H1 (cell line): ENCODE data around the gene PFDN1. TPM values are rescaled to one million over a fixed set of nuclear protein-coding genes. Genes with fewer than 3 reads are reported as not detected.

Experiments
- CTCF ChIA-PET: fragments of 300-600 bp; sonication (Branson Sonifier 250); formaldehyde crosslinking; loops from one replicate; lab custom pipeline; 2021; ENCODE audit not compliant: partially characterized antibody; lab: Charles Lee
- POLR2A ChIA-PET: fragments of 300-600 bp; sonication (Branson Sonifier 250); formaldehyde crosslinking; loops from one replicate; lab custom pipeline; 2021; ENCODE audit warnings: inconsistent platforms; ENCODE audit not compliant: partially characterized antibody; lab: Charles Lee
- DNase-seq, 2 experiments: peaks; one replicate each; pipeline versions ENCODE4 v3.0.0 to v3.0.0-alpha.2; 2010 to 2022; ENCODE audit warnings: low spot score in 2 of 2, low read depth in 1 of 2, mixed read lengths in 1 of 2
- FAIRE-seq: peaks from 2 replicates; lab custom pipeline; 2011; peaks lifted over from hg19 to GRCh38; lab: Jason Lieb, UNC
- H2AFZ ChIP-seq: 2 replicates; pipeline ENCODE4 v1.8.1; 2012; ENCODE audit warnings: low read length, inconsistent platforms
- H2AK5ac ChIP-seq: 2 replicates; pipeline ENCODE4 v1.6.1; 2013; ENCODE audit warnings: low read depth, low read length
- H2BK120ac ChIP-seq: replicated peaks from 2 replicates; pipeline ENCODE3; 2013; ENCODE audit warnings: low read depth, low read length, inconsistent platforms
- H2BK12ac ChIP-seq: 2 replicates; pipeline ENCODE4 v1.6.1; 2013; ENCODE audit warnings: low read depth, low read length
- H2BK15ac ChIP-seq: 2 replicates; pipeline ENCODE4 v1.6.1; 2013; ENCODE audit warnings: low read length
- H2BK20ac ChIP-seq: 2 replicates; pipeline ENCODE4 v1.6.1; 2013; ENCODE audit warnings: low read length
- H2BK5ac ChIP-seq: 2 replicates; pipeline ENCODE4 v1.6.1; 2013; ENCODE audit warnings: low read depth, low read length
- H3K14ac ChIP-seq: 2 replicates; pipeline ENCODE4 v1.6.1; 2013; ENCODE audit warnings: inconsistent platforms; ENCODE audit not compliant: insufficient read length
- H3K18ac ChIP-seq: 2 replicates; pipeline ENCODE4 v1.6.1; 2013; ENCODE audit warnings: low read length; ENCODE audit errors: extremely low read depth
- H3K23ac ChIP-seq: 2 replicates; pipeline ENCODE4 v1.6.1; 2013; ENCODE audit warnings: inconsistent platforms; ENCODE audit not compliant: insufficient read length
- H3K23me2 ChIP-seq: 2 replicates; pipeline ENCODE4 v1.6.1; 2013; ENCODE audit warnings: low read depth, low read length
- H3K27ac ChIP-seq: 2 replicates; pipeline ENCODE4 v1.6.1; 2011; ENCODE audit warnings: low read depth, low read length, inconsistent platforms
- H3K27me3 ChIP-seq, 4 experiments: replicated peaks in 1 of 4; 1 replicate in 1 of 4; 2 replicates in 3 of 4; pipeline versions ENCODE4 v1.6.1 to v1.8.1; 2011 to 2013; ENCODE audit warnings: low read length in 3 of 4, mild to moderate bottlenecking in 3 of 4, inconsistent platforms in 2 of 4, mixed read lengths in 2 of 4, moderate library complexity in 1 of 4; ENCODE audit not compliant: control insufficient read depth in 3 of 4, insufficient read depth in 3 of 4; ENCODE audit errors: extremely low read depth in 1 of 4
- H3K36me3 ChIP-seq, 4 experiments: 2 replicates each; pipeline versions ENCODE4 v1.6.1 to v1.8.1; 2011 to 2013; ENCODE audit warnings: mild to moderate bottlenecking in 4 of 4, low read length in 3 of 4, moderate library complexity in 2 of 4, control low read depth in 1 of 4, inconsistent platforms in 1 of 4; ENCODE audit not compliant: insufficient read depth in 4 of 4, control insufficient read depth in 2 of 4
- H3K4ac ChIP-seq: replicated peaks from 2 replicates; pipeline ENCODE3; 2013; ENCODE audit warnings: low read length, low read depth, mixed read lengths, inconsistent platforms; ENCODE audit not compliant: insufficient read length
- H3K4me1 ChIP-seq, 4 experiments: replicated peaks in 1 of 4; 1 replicate in 1 of 4; 2 replicates in 3 of 4; pipeline versions ENCODE4 v1.6.1 to v1.8.1; 2011 to 2013; ENCODE audit warnings: low read length in 3 of 4, inconsistent platforms in 2 of 4, mixed read lengths in 1 of 4; ENCODE audit not compliant: insufficient read depth in 4 of 4, control insufficient read depth in 3 of 4
- H3K4me2 ChIP-seq, 2 experiments: 2 replicates each; pipeline versions ENCODE4 v1.6.1 to v1.8.1; 2011 to 2013; ENCODE audit warnings: low read depth in 2 of 2, low read length in 2 of 2, control low read depth in 1 of 2, inconsistent platforms in 1 of 2, mild to moderate bottlenecking in 1 of 2; ENCODE audit not compliant: insufficient read depth in 1 of 2
- H3K4me3 ChIP-seq, 4 experiments: fragments of 200-600, 300-600 bp in 1 of 4; sonication (generic), shearing (Covaris generic), sonication (Bioruptor Twin) in 1 of 4; 2 replicates each; pipeline versions ENCODE4 v1.5.1 to v1.8.1; 2011 to 2016; ENCODE audit warnings: low read length in 4 of 4, low read depth in 3 of 4, control low read depth in 2 of 4, inconsistent platforms in 2 of 4, mild to moderate bottlenecking in 2 of 4, mixed read lengths in 1 of 4, moderate library complexity in 1 of 4; ENCODE audit not compliant: insufficient read depth in 2 of 4; ENCODE audit errors: extremely low read depth in 1 of 4
- H3K56ac ChIP-seq: replicated peaks from 2 replicates; pipeline ENCODE3; 2013; ENCODE audit warnings: low read depth, mild to moderate bottlenecking, mixed read lengths, low read length, inconsistent platforms; ENCODE audit not compliant: insufficient read length
- H3K79me1 ChIP-seq: 2 replicates; pipeline ENCODE4 v1.6.1; 2013; ENCODE audit warnings: low read depth, low read length, control low read depth
- H3K79me2 ChIP-seq, 2 experiments: 2 replicates each; pipeline versions ENCODE4 v1.6.1 to v1.8.1; 2012 to 2013; ENCODE audit warnings: low read length in 2 of 2, mild to moderate bottlenecking in 2 of 2, inconsistent platforms in 1 of 2; ENCODE audit not compliant: insufficient read depth in 2 of 2, control insufficient read depth in 1 of 2
- H3K9ac ChIP-seq, 4 experiments: replicated peaks in 1 of 4; 1 replicate in 1 of 4; 2 replicates in 3 of 4; pipeline versions ENCODE4 v1.6.1 to v1.8.1; 2011 to 2013; ENCODE audit warnings: low read depth in 3 of 4, low read length in 3 of 4, control low read depth in 2 of 4, mild to moderate bottlenecking in 2 of 4, moderate library complexity in 2 of 4, inconsistent platforms in 1 of 4; ENCODE audit errors: extremely low read depth in 1 of 4
- H3K9me3 ChIP-seq, 2 experiments: 2 replicates each; pipeline versions ENCODE4 v1.6.1 to v1.8.1; 2012 to 2013; ENCODE audit warnings: mild to moderate bottlenecking in 2 of 2, moderate library complexity in 2 of 2, control low read depth in 1 of 2, inconsistent platforms in 1 of 2, low read depth in 1 of 2, low read length in 1 of 2, mixed read lengths in 1 of 2; ENCODE audit not compliant: insufficient read depth in 2 of 2
- H4K20me1 ChIP-seq, 2 experiments: replicated peaks in 1 of 2; 2 replicates each; pipeline versions ENCODE3 to v1.8.1; 2011 to 2013; ENCODE audit warnings: inconsistent platforms in 2 of 2, low read length in 2 of 2, mild to moderate bottlenecking in 1 of 2; ENCODE audit not compliant: insufficient read depth in 2 of 2, control insufficient read depth in 1 of 2
- H4K5ac ChIP-seq: 2 replicates; pipeline ENCODE4 v1.6.1; 2013; ENCODE audit warnings: low read length, low read depth, mixed read lengths, inconsistent platforms; ENCODE audit not compliant: insufficient read length
- H4K8ac ChIP-seq: 2 replicates; pipeline ENCODE4 v1.8.0; 2013; ENCODE audit warnings: mild to moderate bottlenecking, moderate library complexity, low read length, inconsistent platforms; ENCODE audit not compliant: insufficient read depth; ENCODE audit errors: extremely low read depth
- H4K91ac ChIP-seq: replicated peaks from 2 replicates; pipeline ENCODE3; 2013; ENCODE audit warnings: low read length, mixed read lengths, inconsistent platforms; ENCODE audit not compliant: insufficient read length
- CBX5 ChIP-seq: fragments of 300-800, 300-1000 bp; sonication (generic); IDR thresholded peaks from 2 replicates; pipeline ENCODE4 v1.7.1; 2016; ENCODE audit warnings: antibody characterized with exemption, low read length, low read depth
- CREB1 ChIP-seq: IDR thresholded peaks from 2 replicates; pipeline ENCODE4 v1.6.1; 2012; ENCODE audit warnings: inconsistent platforms
- EGR1 ChIP-seq: IDR thresholded peaks from 2 replicates; pipeline ENCODE4 v1.6.1; 2011; ENCODE audit warnings: low read depth, low read length, borderline replicate concordance
- EP300 ChIP-seq, 2 experiments: IDR thresholded peaks; 1 replicate in 1 of 2; 2 replicates in 1 of 2; pipeline ENCODE4 v1.6.1; 2011 to 2012; ENCODE audit warnings: low read depth in 2 of 2, low read length in 2 of 2, mild to moderate bottlenecking in 2 of 2, borderline replicate concordance in 1 of 2, inconsistent platforms in 1 of 2, moderate library complexity in 1 of 2
- FOSL1 ChIP-seq: IDR thresholded peaks from 2 replicates; pipeline ENCODE4 v1.6.1; 2011; ENCODE audit warnings: mild to moderate bottlenecking, low read depth, low read length, moderate library complexity; ENCODE audit not compliant: insufficient read depth
- MAFK ChIP-seq: IDR thresholded peaks from 2 replicates; pipeline ENCODE4 v1.6.1; 2012; ENCODE audit warnings: low read depth, mild to moderate bottlenecking, improper control_type of control experiment, low read length
- NANOG ChIP-seq: IDR thresholded peaks from 2 replicates; pipeline ENCODE4 v1.6.1; 2011; ENCODE audit warnings: low read length, low read depth, mild to moderate bottlenecking, inconsistent platforms; ENCODE audit not compliant: insufficient read depth, poor library complexity, severe bottlenecking
- RBBP5 ChIP-seq: IDR thresholded peaks from 2 replicates; pipeline ENCODE4 v1.7.1; 2012; ENCODE audit warnings: low read depth, mild to moderate bottlenecking, inconsistent platforms, low read length, moderate library complexity, borderline replicate concordance
- SP4 ChIP-seq: IDR thresholded peaks from 2 replicates; pipeline ENCODE4 v1.6.1; 2012; ENCODE audit warnings: low read length, inconsistent platforms
- SUZ12 ChIP-seq: fragments of 200-600 bp; sonication (generic); IDR thresholded peaks from 2 replicates; pipeline ENCODE4 v1.6.1; 2012; ENCODE audit warnings: mild to moderate bottlenecking, inconsistent platforms, low read length, moderate library complexity, mixed read lengths
- WGBS, 2 experiments: shearing (Covaris generic) in 1 of 2; methylation state at CpG; one replicate each; pipeline versions ENCODE4 v1.1.6 to v1.1.7; 2013 to 2015; ENCODE audit warnings: low lambda C conversion rate in 2 of 2, mixed read lengths in 2 of 2, inconsistent platforms in 1 of 2, low coverage in 1 of 2, missing lambda C conversion rate in 1 of 2; ENCODE audit not compliant: insufficient replicate concordance in 2 of 2, insufficient coverage in 1 of 2, insufficient read length in 1 of 2; ENCODE audit errors: extremely low coverage in 1 of 2, missing lambda C conversion rate in 1 of 2; 5-methylcytosine and 5-hydroxymethylcytosine counted together
- polyA plus RNA-seq, 7 experiments: library from polyadenylated mRNA; depleted of rRNA in 3 of 7; stranded (reverse) in 5 of 7; unstranded in 2 of 7; fragments of >200 nt in 5 of 7; fragments of 200-250 nt in 2 of 7; gene quantifications; 1 replicate in 5 of 7; 2 replicates in 1 of 7; 4 replicates in 1 of 7; pipeline versions ENCODE4 v1.2.1 to v1.2.3, GENCODE V29; 2011 to 2013; ENCODE audit warnings: missing spikeins in 2 of 7, mixed read lengths in 2 of 7
- total RNA-seq: library from RNA; stranded (reverse); fragmentation: NEBNext Ultra II Directional; extraction: Animal tissue kit (Norgen Biotek cat#: 25700); gene quantifications from 2 replicates; pipeline ENCODE4 v1.2.1, GENCODE V29; 2021
- TF ChIP-seq, protein P1 (sequence below), 3 experiments: IDR thresholded peaks; 1 replicate in 2 of 3; 2 replicates in 1 of 3; pipeline versions ENCODE4 v1.5.1 to v1.6.1; 2011; ENCODE audit warnings: low read length in 3 of 3, mild to moderate bottlenecking in 3 of 3, inconsistent platforms in 2 of 3, low read depth in 1 of 3, moderate library complexity in 1 of 3; ENCODE audit not compliant: insufficient read depth in 1 of 3; ENCODE audit errors: control extremely low read depth in 1 of 3

Gene PFDN1
- total and polyA plus RNA-seq, 2 of the 8 experiments (the other 6 are each of a cell fraction or from before 2014, with no cell fraction given), result 53.0 to 89.6 TPM

- Histone ChIP-seq H3K79me2 (no peaks in the 10 kb centered on the region), H3K56ac (no peak overlapping the region), H3K27me3 (no peaks in the 10 kb centered on the region), H3K4ac (no peak overlapping the region), H4K8ac (no peak overlapping the region), H3K9me3 (no peaks in the 10 kb centered on the region), H4K20me1 (no peaks in the 10 kb centered on the region), H2BK12ac (no peak overlapping the region), H3K27ac (no peak overlapping the region), H3K4me2 (no peak overlapping the region), H3K23me2 (no peaks in the 10 kb centered on the region), H2BK15ac (no peak overlapping the region), H4K5ac (no peak overlapping the region), H4K91ac (no peak overlapping the region), H2BK20ac (no peak overlapping the region), H3K9ac (no peak overlapping the region), H3K36me3 (no peaks in the 10 kb centered on the region), H3K23ac (no peak overlapping the region), H2AFZ (no peak overlapping the region), H3K79me1 (no peaks in the 10 kb centered on the region), H2AK5ac (no peak overlapping the region), H2BK120ac (no peak overlapping the region), H3K4me1 (peaks cover 0 to 5% (median 0%) of the 10 kb centered on the region in 4 experiments; a peak in 3 of 7 replicates), H3K14ac (no peak overlapping the region), H3K4me3 (no peak overlapping the region), H2BK5ac (no peak overlapping the region), H3K18ac (no peak overlapping the region)
- no peak for DNase-seq
- no peak for FAIRE-seq
- CTCF ChIA-PET, result interaction anchor here (0.9 to 14.2 kb wide), 5 partner anchors 9 to 85 kb away, joined by 3 to 102 read pairs (median 4); partner anchors contain the start of gene HBEGF
- 82% methylated on average over 2 of the region's 2 CpGs; no CpG with 5 or more reads in 1 of the 2 experiments for WGBS, 2 experiments
- POLR2A ChIA-PET, result interaction anchor here (0.6 to 3.2 kb wide), 4 partner anchors 8 to 174 kb away, joined by 3 to 13 read pairs (median 7); partner anchors contain the start of genes HBEGF and PFDN1
- TF ChIP-seq EP300 (IDR thresholded peaks at IDR 0.05; ENCODE audit: borderline replicate concordance in 1 of 2, low read depth in 2 of 2, low read length in 2 of 2) (no peak), CBX5 (no peak), RBBP5 (no peak), EGR1 (no peak), MAFK (no peak), NANOG (no peak), SP4 (no peak), CREB1 (no peak), FOSL1 (no peak), SUZ12 (no peak)
- TF ChIP-seq, protein P1, sequence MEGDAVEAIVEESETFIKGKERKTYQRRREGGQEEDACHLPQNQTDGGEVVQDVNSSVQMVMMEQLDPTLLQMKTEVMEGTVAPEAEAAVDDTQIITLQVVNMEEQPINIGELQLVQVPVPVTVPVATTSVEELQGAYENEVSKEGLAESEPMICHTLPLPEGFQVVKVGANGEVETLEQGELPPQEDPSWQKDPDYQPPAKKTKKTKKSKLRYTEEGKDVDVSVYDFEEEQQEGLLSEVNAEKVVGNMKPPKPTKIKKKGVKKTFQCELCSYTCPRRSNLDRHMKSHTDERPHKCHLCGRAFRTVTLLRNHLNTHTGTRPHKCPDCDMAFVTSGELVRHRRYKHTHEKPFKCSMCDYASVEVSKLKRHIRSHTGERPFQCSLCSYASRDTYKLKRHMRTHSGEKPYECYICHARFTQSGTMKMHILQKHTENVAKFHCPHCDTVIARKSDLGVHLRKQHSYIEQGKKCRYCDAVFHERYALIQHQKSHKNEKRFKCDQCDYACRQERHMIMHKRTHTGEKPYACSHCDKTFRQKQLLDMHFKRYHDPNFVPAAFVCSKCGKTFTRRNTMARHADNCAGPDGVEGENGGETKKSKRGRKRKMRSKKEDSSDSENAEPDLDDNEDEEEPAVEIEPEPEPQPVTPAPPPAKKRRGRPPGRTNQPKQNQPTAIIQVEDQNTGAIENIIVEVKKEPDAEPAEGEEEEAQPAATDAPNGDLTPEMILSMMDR (IDR thresholded peaks at IDR 0.05; ENCODE audit: control extremely low read depth in 1 of 3, insufficient read depth in 1 of 3, low read depth in 1 of 3, low read length in 3 of 3), result no peak
Observed at GRCh38 chr5:140327589-140327988, 24.7 kb upstream of the PFDN1 start.
